ENCODE measurements around the gene RETREG1. TPM values are rescaled to one million over a fixed set of nuclear protein-coding genes. Genes with fewer than 3 reads are reported as not detected.

The RETREG1 gene
- total RNA-seq, 2 donors from 2014 or later = 102 to 180 TPM

GRCh38 chr5:16602182-16602581 lies 14.6 kb downstream of the RETREG1 start:
- no peak for DNase-seq (ENCODE audit: low spot score)
- no peak overlapping the region for H3K27ac ChIP-seq
- no peaks in the 10 kb centered on the region for H3K27me3 ChIP-seq
- peaks cover 0 to 34% of the 10 kb centered on the region in 2 donors for H3K4me1 ChIP-seq
- no peaks in the 10 kb centered on the region for H3K9me3 ChIP-seq
- no peak for TF ChIP-seq CTCF (IDR thresholded peaks at IDR 0.05)
- H3K36me3 ChIP-seq = no peaks in the 10 kb centered on the region
- H3K4me3 ChIP-seq = no peak overlapping the region

GRCh38 chr5:16600946-16601345 lies 15.9 kb downstream of the RETREG1 start:
- no peak for TF ChIP-seq CTCF (IDR thresholded peaks at IDR 0.05)
- no peak overlapping the region for H3K4me3 ChIP-seq
- no peaks in the 10 kb centered on the region for H3K27me3 ChIP-seq
- peak overlapping the region; percentile 10 to 53 for H3K27ac ChIP-seq
- H3K4me1 ChIP-seq = peaks cover 0 to 34% of the 10 kb centered on the region in 2 donors
- no peaks in the 10 kb centered on the region for H3K9me3 ChIP-seq
- no peaks in the 10 kb centered on the region for H3K36me3 ChIP-seq
- no peak for DNase-seq (ENCODE audit: low spot score)

GRCh38 chr5:16600397-16600796 lies 16.4 kb downstream of the RETREG1 start:
- Histone ChIP-seq H3K36me3 (no peaks in the 10 kb centered on the region), H3K27me3 (no peaks in the 10 kb centered on the region), H3K4me1 (peaks cover 0 to 34% of the 10 kb centered on the region in 2 donors), H3K9me3 (no peaks in the 10 kb centered on the region), H3K4me3 (no peak overlapping the region), H3K27ac (peak overlapping the region; percentile 10 to 53)
- DNase-seq (ENCODE audit: low spot score) = peak; percentile 77
- no peak for TF ChIP-seq CTCF (IDR thresholded peaks at IDR 0.05)

- TF ChIP-seq CTCF (IDR thresholded peaks at IDR 0.05) = no peak
- no peaks in the 10 kb centered on the region for H3K36me3 ChIP-seq
- H3K4me1 ChIP-seq = peaks cover 0 to 42% of the 10 kb centered on the region in 2 donors
- no peak for DNase-seq (ENCODE audit: low spot score)
- peak overlapping the region; percentile 48 to 56 for H3K27ac ChIP-seq
- no peaks in the 10 kb centered on the region for H3K27me3 ChIP-seq
- no peaks in the 10 kb centered on the region for H3K9me3 ChIP-seq
- H3K4me3 ChIP-seq = no peak overlapping the region
These were observed 18.7 kb downstream of the RETREG1 start for GRCh38 chr5:16597946-16598694.

- TF ChIP-seq CTCF (IDR thresholded peaks at IDR 0.05) = no peak
- Histone ChIP-seq H3K9me3 (no peaks in the 10 kb centered on the region), H3K27ac (peak overlapping the region; percentile 28 to 35), H3K27me3 (no peaks in the 10 kb centered on the region), H3K4me1 (peaks cover 0 to 45% of the 10 kb centered on the region in 2 donors), H3K36me3 (no peaks in the 10 kb centered on the region), H3K4me3 (no peak overlapping the region)
- DNase-seq (ENCODE audit: low spot score) = no peak
These were observed 20.2 kb downstream of the RETREG1 start for GRCh38 chr5:16596581-16596940.
